GM10266 (cell line): ENCODE measurements around the gene GPR55.
"Not testable (repeated sequence)": the region's sequence is repeated elsewhere in the genome, so short reads cannot be mapped to it uniquely, and the experiment has no call there.

Experiments
- DNase-seq: peaks from one replicate; pipeline ENCODE4 v3.0.0; 2012; ENCODE audit errors: extremely low spot score
- TF ChIP-seq, protein P1 (sequence below): IDR thresholded peaks from 2 replicates; pipeline ENCODE4 v1.5.1; 2012; ENCODE audit warnings: mild to moderate bottlenecking, low read depth; ENCODE audit not compliant: control insufficient read depth, insufficient read depth; ENCODE audit errors: missing control alignments

GPR55 gene, protein sequence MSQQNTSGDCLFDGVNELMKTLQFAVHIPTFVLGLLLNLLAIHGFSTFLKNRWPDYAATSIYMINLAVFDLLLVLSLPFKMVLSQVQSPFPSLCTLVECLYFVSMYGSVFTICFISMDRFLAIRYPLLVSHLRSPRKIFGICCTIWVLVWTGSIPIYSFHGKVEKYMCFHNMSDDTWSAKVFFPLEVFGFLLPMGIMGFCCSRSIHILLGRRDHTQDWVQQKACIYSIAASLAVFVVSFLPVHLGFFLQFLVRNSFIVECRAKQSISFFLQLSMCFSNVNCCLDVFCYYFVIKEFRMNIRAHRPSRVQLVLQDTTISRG

DNA sequence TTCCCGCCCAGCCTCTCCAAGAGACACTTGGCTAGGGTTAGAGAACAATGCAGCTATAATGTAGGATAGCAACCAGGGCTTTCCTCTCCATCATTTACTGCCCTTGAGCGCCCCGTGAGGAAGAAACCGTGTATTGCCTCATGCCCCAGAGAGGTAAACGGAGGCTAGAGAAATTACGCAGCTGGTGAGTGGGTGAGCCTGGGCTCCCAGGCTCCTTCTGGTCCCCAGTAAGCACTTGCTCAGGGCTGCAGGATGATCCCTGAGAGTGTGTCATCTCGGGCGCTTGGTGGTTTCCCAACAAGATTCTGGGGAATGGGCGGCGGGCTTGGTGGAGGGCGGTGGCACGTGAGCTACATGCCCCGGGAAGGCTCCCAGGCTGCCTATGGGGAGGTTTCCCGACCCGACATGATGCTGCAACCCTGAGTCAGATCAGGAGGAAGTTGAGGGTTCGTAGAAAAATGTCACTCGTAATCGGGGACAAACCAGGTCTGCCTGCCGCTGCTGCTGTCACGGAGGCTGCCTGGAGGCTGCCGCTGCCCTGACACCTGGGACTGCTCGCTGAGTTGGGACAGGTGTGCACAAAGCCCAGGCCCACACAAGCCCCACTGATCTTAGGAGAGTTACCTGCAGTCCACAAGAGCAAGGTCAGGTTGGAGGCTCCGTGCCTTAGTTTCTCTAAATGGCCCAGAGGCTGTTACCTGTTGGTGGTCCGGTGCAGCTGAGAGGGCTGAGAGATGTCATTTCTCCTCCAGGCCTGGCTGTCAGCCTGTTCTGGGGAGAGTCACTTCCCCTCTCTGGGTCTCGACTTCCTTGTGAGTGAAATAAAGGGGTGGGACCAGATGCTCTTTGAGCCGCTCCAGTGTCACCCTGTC lies at the start of gene GPR55:
Gene GPR55 (minus strand): TSS at position 773 of the 872 bp plus-strand sequence. CDS start 14,280 bp downstream, outside the sequence.
- TF ChIP-seq, protein P1, sequence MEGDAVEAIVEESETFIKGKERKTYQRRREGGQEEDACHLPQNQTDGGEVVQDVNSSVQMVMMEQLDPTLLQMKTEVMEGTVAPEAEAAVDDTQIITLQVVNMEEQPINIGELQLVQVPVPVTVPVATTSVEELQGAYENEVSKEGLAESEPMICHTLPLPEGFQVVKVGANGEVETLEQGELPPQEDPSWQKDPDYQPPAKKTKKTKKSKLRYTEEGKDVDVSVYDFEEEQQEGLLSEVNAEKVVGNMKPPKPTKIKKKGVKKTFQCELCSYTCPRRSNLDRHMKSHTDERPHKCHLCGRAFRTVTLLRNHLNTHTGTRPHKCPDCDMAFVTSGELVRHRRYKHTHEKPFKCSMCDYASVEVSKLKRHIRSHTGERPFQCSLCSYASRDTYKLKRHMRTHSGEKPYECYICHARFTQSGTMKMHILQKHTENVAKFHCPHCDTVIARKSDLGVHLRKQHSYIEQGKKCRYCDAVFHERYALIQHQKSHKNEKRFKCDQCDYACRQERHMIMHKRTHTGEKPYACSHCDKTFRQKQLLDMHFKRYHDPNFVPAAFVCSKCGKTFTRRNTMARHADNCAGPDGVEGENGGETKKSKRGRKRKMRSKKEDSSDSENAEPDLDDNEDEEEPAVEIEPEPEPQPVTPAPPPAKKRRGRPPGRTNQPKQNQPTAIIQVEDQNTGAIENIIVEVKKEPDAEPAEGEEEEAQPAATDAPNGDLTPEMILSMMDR: peak; percentile 72
- DNase-seq: peak; percentile 68

DNA sequence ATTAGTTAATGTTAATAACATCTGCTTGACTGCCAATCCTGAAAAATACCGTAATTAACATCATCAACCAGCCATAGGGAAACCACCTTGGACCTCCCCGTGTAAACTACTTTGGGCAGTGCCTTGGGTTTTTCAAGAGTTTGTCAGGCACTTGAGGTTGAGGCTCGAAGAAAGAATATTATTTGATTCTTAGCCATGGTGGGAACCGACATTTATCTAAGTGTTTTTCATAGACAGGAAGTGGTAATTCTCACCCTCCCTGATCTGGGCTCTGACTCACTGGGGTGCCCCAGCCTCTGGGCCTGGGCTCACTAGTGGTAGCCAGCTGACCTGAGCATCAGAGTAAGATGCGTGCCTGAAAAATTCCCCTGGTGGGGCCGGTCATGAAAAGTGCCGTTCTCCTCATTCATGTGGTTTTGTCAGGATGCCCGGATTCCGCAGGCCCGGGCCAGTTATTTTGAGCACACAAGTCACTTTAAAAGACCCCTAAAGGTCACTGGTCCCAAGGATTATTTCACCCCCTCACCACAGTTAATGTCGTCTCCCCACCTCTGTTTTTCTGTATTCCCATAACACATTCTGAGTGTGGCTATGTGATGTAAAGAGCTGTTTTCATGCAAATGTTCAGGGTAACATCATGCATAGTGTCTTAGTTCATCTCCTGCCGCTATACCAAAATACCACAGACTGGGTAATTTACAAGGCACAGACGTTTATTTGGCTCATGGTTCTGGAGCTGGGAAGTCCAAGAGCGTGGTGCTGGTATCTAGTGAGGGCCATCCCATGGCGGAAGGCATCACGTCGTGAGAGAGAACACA lies 49.3 kb upstream of the GPR55 start:
- DNase-seq: peak; percentile 86
- TF ChIP-seq, protein P1: no peak

DNA sequence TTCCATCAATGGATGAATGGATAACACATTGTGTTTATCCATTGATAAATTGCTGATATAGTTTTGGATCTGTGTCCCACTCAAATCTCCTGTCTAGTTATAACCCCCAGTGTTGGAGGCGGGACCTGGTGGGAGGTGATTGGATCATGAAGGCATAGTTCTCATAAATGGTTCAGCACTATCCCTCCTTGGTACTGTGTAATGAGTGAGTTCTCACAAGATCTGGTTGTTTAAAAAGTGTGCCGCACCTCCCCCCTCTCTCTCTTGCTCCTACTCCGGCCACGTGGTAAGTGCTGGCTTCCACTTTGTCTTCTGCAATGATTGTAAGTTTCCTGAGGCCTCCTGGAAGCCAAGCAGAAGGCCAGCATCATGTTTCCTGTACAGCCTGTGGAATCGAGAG lies 47.0 kb upstream of the GPR55 start:
- TF ChIP-seq, protein P1: no peak
- no peak for DNase-seq

DNA sequence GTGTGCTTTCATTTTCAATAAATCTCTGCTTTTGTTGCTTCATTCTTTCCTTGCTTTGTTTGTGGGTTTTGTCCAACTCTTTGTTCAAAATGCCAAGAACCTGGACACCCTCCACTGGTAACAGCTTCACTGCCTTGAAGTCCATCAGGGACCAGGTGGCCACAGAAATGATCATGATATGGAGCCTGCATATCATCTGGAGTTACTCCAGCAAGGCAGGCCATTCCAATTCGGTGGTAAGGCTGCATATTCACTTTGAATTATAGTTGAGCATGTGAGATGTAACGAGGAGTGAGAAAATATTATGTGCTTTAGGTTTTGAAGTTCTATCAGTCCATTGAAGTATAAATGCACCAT lies 44.6 kb upstream of the GPR55 start:
- TF ChIP-seq, protein P1: no peak
- DNase-seq: no peak

DNA sequence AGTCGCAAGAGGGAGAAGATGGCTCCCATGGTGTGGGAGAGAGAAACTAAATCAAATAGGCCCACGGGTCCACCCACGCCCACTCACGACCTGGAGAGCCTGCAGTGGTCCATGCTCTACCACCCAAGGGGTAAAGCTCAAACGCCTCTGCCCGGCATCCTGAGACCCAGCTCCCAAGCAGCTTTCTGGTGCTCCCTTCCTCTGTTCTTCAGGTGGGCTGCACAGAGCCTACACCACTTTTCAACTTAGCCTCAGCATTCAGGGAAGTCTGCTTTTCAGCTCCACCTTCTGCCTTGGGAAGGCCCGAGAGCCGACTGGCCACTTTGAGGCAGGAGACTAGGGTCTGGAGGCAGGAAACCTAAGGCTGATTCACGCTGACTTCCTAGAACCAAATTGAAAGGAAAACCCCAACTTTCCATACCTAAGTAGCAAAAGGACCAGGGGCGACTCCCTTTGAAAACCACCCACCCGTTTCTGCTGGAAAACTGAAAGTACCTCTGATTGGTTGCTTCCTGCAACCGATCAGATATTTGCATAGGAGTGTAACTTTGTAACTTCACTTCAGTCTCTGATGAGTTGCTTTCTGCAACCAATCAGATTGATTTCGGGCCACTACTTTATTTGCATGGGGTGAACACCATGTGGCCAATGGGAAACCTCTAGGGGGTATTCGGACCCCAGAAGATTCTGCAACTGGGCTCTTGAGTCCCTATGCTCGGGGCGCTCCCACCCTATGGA lies 44.0 kb upstream of the GPR55 start:
- no peak for DNase-seq
- TF ChIP-seq, protein P1: no peak

DNA sequence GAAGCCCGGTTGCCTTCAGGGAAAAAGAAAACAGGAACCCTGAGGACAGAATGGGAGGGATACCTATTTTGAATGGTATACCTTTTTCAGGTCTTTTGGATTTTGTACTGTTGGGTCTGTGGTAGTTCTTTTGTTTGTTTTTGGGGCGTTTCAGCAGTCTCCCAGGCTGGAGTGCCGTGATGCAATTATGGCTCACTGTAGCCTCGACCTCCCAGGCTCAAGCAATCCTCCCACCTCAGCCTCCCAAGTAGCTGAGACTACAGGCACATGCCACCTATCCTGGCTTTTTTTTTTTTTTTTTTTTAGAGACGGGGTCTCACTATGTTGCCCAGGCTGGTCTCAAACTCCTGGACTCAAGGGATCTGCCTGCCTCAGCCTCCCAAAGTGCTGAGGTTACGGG lies 43.3 kb upstream of the GPR55 start:
- DNase-seq: not testable (repeated sequence)

DNA sequence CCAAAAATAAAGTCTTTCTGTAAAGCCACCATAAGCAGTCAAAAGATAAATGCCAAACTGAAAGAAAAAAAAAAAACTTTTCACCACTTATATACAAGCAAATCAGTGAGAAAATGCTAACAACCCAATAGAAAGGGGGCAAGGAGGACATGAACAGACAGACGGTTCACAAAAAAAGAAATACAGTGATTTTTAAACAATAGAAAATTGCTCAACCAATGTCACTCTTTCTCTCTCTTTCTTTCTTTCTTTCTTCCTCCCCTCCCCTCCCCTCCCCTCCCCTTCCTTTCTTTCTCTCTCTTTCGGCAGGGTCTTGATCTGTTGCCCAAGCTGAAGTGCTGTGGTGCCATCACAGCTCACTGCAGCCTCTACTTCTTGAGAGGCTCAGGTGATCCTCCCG lies 42.1 kb upstream of the GPR55 start:
- DNase-seq: no peak
- TF ChIP-seq, protein P1: no peak
